K562 (cell line): ENCODE measurements around the gene DSCAM. TPM values are rescaled to one million over a fixed set of nuclear protein-coding genes. Genes with fewer than 3 reads are reported as not detected.

ENCODE experiments used
- ATAC-seq: fragments of 200-7000 bp; cut with Tn5 transposase; 3 replicates; pipeline ENCODE4 v1.9.1; 2020; ENCODE audit warnings: moderate library complexity
- BruUV-seq: library from RNA; stranded (reverse); fragments of 400-500 nt; replicated peaks from 2 replicates; lab custom pipeline; 2021; lab: Mats Ljungman, UMichigan
- CTCF ChIA-PET: fragments of 300-600 bp; formaldehyde crosslinking; extraction: SDS; loops from one replicate; lab custom pipeline; 2021; ENCODE audit warnings: low intra/inter-chr PET ratio; lab: Yijun Ruan, JAX
- POLR2A ChIA-PET: fragments of 300-600, 350-650 bp; sonication (Branson Sonifier 250); formaldehyde crosslinking; extraction: SDS; loops from one replicate; lab custom pipeline; 2021; ENCODE audit warnings: antibody characterized with exemption, inconsistent platforms; lab: Yijun Ruan, JAX
- DNase-seq, 4 experiments: peaks; one replicate each; pipeline versions ENCODE4 v3.0.0 to v3.0.0-alpha.2; 2011 to 2018; ENCODE audit warnings: low spot score in 3 of 4, mixed read lengths in 3 of 4; ENCODE audit errors: extremely low read depth in 1 of 4
- FAIRE-seq: peaks from 2 replicates; lab custom pipeline; 2011; peaks lifted over from hg19 to GRCh38; lab: Jason Lieb, UNC
- H2AFZ ChIP-seq: 2 replicates; pipeline ENCODE4 v1.6.0; 2011; ENCODE audit warnings: low read depth, low read length, control low read depth, inconsistent platforms
- H3K27ac ChIP-seq: fragments of 200-600 bp; 3 replicates; pipeline ENCODE4 v1.8.0; 2011; ENCODE audit warnings: low read depth, mild to moderate bottlenecking, control low read depth, inconsistent platforms, low read length, moderate library complexity, mixed read lengths; ENCODE audit errors: extremely low read depth
- H3K27me3 ChIP-seq, 2 experiments: fragments of 300-600 bp in 1 of 2; 2 replicates in 1 of 2; 3 replicates in 1 of 2; pipeline versions ENCODE4 v1.6.0 to v1.8.0; 2011; ENCODE audit warnings: inconsistent platforms in 2 of 2, low read length in 2 of 2, mild to moderate bottlenecking in 1 of 2, mixed read lengths in 1 of 2, moderate library complexity in 1 of 2; ENCODE audit not compliant: control insufficient read depth in 2 of 2, insufficient read depth in 2 of 2
- H3K36me3 ChIP-seq: fragments of 300-600 bp; 3 replicates; pipeline ENCODE4 v1.8.0; 2011; ENCODE audit warnings: mild to moderate bottlenecking, low read length, inconsistent platforms; ENCODE audit not compliant: control insufficient read depth, insufficient read depth
- H3K4me1 ChIP-seq, 2 experiments: fragments of 200-600 bp in 1 of 2; replicated peaks in 1 of 2; 2 replicates in 1 of 2; 3 replicates in 1 of 2; pipeline versions ENCODE4 v1.5.1 to v1.8.0; 2011; ENCODE audit warnings: inconsistent platforms in 2 of 2, low read length in 2 of 2, mild to moderate bottlenecking in 1 of 2, mixed read lengths in 1 of 2, moderate library complexity in 1 of 2; ENCODE audit not compliant: control insufficient read depth in 2 of 2, insufficient read depth in 2 of 2
- H3K4me2 ChIP-seq: 2 replicates; pipeline ENCODE4 v1.6.1; 2011; ENCODE audit warnings: low read length, control low read depth, inconsistent platforms, mixed read lengths; ENCODE audit not compliant: insufficient read depth
- H3K4me3 ChIP-seq: fragments of 200-600 bp; sonication (generic), shearing (Covaris generic); 2 replicates; pipeline ENCODE4 v1.5.1; 2016; ENCODE audit warnings: control low read depth, inconsistent platforms
- H3K79me2 ChIP-seq: fragments of 200-600 bp; 3 replicates; pipeline ENCODE4 v1.8.0; 2011; ENCODE audit warnings: low read length, inconsistent platforms; ENCODE audit not compliant: control insufficient read depth, insufficient read depth
- H3K9ac ChIP-seq, 2 experiments: 2 replicates each; pipeline versions ENCODE4 v1.6.0 to v1.6.1; 2011; ENCODE audit warnings: low read depth in 2 of 2, low read length in 2 of 2, control low read depth in 1 of 2, inconsistent platforms in 1 of 2, mild to moderate bottlenecking in 1 of 2, mixed read lengths in 1 of 2; ENCODE audit not compliant: insufficient read depth in 1 of 2
- H3K9me1 ChIP-seq: one replicate; pipeline ENCODE4 v1.6.0; 2011; ENCODE audit warnings: inconsistent platforms, mild to moderate bottlenecking, low read length, moderate library complexity; ENCODE audit not compliant: control insufficient read depth, insufficient read depth
- H3K9me3 ChIP-seq: replicated peaks from 2 replicates; pipeline ENCODE4 v1.5.1; 2011; ENCODE audit warnings: low read depth, low read length, inconsistent platforms; ENCODE audit not compliant: control insufficient read depth, insufficient read depth
- H4K20me1 ChIP-seq: replicated peaks from 2 replicates; pipeline ENCODE4 v1.6.1; 2011; ENCODE audit warnings: low read length, inconsistent platforms, mixed read lengths; ENCODE audit not compliant: control insufficient read depth, insufficient read depth
- DPF2 ChIP-seq: fragments of 450-650 bp; IDR thresholded peaks from 2 replicates; pipeline ENCODE4 v1.6.1; 2016
- FOXK1 ChIP-seq: sonication (generic); formaldehyde crosslinking; IDR thresholded peaks from 2 replicates; pipeline ENCODE4 v1.8.0; 2022; ENCODE audit warnings: missing genetic modification reagents, mild to moderate bottlenecking, borderline replicate concordance
- GTF2B ChIP-seq: IDR thresholded peaks from 2 replicates; pipeline ENCODE4 v1.6.1; 2011; ENCODE audit not compliant: insufficient read length; ENCODE audit errors: extremely low read depth
- HDAC3 ChIP-seq: fragments of 450-650 bp; IDR thresholded peaks from 2 replicates; pipeline ENCODE4 v1.6.1; 2018; ENCODE audit warnings: borderline replicate concordance, mild to moderate bottlenecking, moderate library complexity; ENCODE audit not compliant: partially characterized antibody
- HDAC8 ChIP-seq: fragments of 450-650 bp; IDR thresholded peaks from 2 replicates; pipeline ENCODE4 v1.6.1; 2016; ENCODE audit warnings: mild to moderate bottlenecking, missing genetic modification characterization, moderate library complexity, missing compliant biosample characterization
- KHSRP ChIP-seq: fragments of 450-650 bp; IDR thresholded peaks from 2 replicates; pipeline ENCODE4 v1.6.1; 2017
- MTF1 ChIP-seq: fragments of 250-450 bp; sonication (Bioruptor Pico); IDR thresholded peaks from 2 replicates; pipeline ENCODE4 v1.9.0; 2021; ENCODE audit warnings: moderate library complexity, mild to moderate bottlenecking, inconsistent platforms, borderline replicate concordance
- NONO ChIP-seq, 2 experiments: fragments of 200-400 bp in 1 of 2; fragments of 450-650 bp in 1 of 2; formaldehyde crosslinking in 1 of 2; IDR thresholded peaks; 2 replicates each; pipeline ENCODE4 v1.6.1; 2017; ENCODE audit warnings: low read depth in 2 of 2, mild to moderate bottlenecking in 2 of 2, moderate library complexity in 2 of 2, low read length in 1 of 2
- ZC3H11A ChIP-seq: IDR thresholded peaks from 2 replicates; pipeline ENCODE4 v1.6.1; 2012; ENCODE audit warnings: low read depth, low read length, improper control_type of control experiment
- ZFX ChIP-seq: sonication (generic); formaldehyde crosslinking; IDR thresholded peaks from 2 replicates; pipeline ENCODE4 v1.8.0; 2022; ENCODE audit warnings: mild to moderate bottlenecking, missing genetic modification reagents, moderate library complexity
- ZNF75A ChIP-seq: fragments of 450-650 bp; formaldehyde crosslinking; IDR thresholded peaks from 2 replicates; pipeline ENCODE4 v1.4.0; 2020; ENCODE audit warnings: mild to moderate bottlenecking
- WGBS: fragments of 100-300 bp; shearing (Covaris generic); methylation state at CpG from one replicate; pipeline ENCODE4 v1.1.6; 2016; ENCODE audit warnings: low coverage, mixed read lengths; ENCODE audit not compliant: insufficient coverage; ENCODE audit errors: missing lambda C conversion rate; 5-methylcytosine and 5-hydroxymethylcytosine counted together
- in situ Hi-C: fragments of 300-500 bp; cut with MboI; formaldehyde crosslinking; loops from 4 replicates; pipeline ENCODE4 v1.15.0; 2018; ENCODE audit warnings: inconsistent platforms, mixed read lengths
- intact Hi-C: fragments of 100-400 bp; cut with micrococcal nuclease; formaldehyde crosslinking; loops from 2 replicates; pipeline ENCODE4 v1.14.2; 2022
- polyA plus RNA-seq, 8 experiments: library from polyadenylated mRNA; depleted of rRNA in 4 of 8; stranded (reverse) in 5 of 8; unstranded in 3 of 8; fragments of >200 nt; fragmentation: Nextera tagmentation in 2 of 8; fragmentation: Illumina TruSeq in 1 of 8; extraction: Ambion mirVana in 2 of 8; extraction: Trizol in 1 of 8; gene quantifications; 2 replicates each; pipeline versions ENCODE4 v1.2.1 to v1.2.3, GENCODE V29; 2011 to 2014; ENCODE audit warnings: inconsistent platforms in 1 of 8, missing spikeins in 1 of 8
- total RNA-seq, 7 experiments: library from RNA; depleted of rRNA in 6 of 7; stranded (reverse); fragments of >200 nt in 6 of 7; fragmentation: Illumina TruSeq in 2 of 7; extraction: Trizol in 2 of 7; gene quantifications; 2 replicates each; pipeline versions ENCODE4 v1.2.1 to v1.2.3, GENCODE V29; 2011 to 2021; ENCODE audit warnings: low replicate concordance in 1 of 7

DSCAM gene
- total and polyA plus RNA-seq, 9 of the 15 experiments (the other 6 are each of a cell fraction or from before 2014, with no cell fraction given), result not detected

GRCh38 chr21:40662889-40663288 lies 184.1 kb downstream of the DSCAM start:
- Histone ChIP-seq H3K4me2 (no peak overlapping the region), H3K9me3 (no peaks in the 10 kb centered on the region; the same call in 1 of the 2 replicates), H3K36me3 (no peaks in the 10 kb centered on the region), H3K9me1 (no peaks in the 10 kb centered on the region), H3K4me3 (no peak overlapping the region), H3K9ac (no peak overlapping the region), H3K4me1 (no peaks in the 10 kb centered on the region), H4K20me1 (no peaks in the 10 kb centered on the region), H2AFZ (no peak overlapping the region), H3K27me3 (no peaks in the 10 kb centered on the region), H3K27ac (no peak overlapping the region), H3K79me2 (no peaks in the 10 kb centered on the region)
- POLR2A ChIA-PET, result no interaction called here
- BruUV-seq, result no TSS peak
- DNase-seq (no peak), ATAC-seq (no peak), FAIRE-seq (no peak)
- WGBS, result 32% methylated on average over 2 of the region's 2 CpGs
- intact Hi-C loops (no loop called here), in situ Hi-C loops (no loop called here)
- TF ChIP-seq ZNF75A (CRISPR knock-in tag), result no peak
- TF ChIP-seq KHSRP, result no peak
- no peak for TF ChIP-seq ZC3H11A
- TF ChIP-seq NONO (IDR thresholded peaks at IDR 0.05; ENCODE audit: low read depth in 2 of 2, low read length in 1 of 2), result no peak
- CTCF ChIA-PET, result no interaction called here

DNA sequence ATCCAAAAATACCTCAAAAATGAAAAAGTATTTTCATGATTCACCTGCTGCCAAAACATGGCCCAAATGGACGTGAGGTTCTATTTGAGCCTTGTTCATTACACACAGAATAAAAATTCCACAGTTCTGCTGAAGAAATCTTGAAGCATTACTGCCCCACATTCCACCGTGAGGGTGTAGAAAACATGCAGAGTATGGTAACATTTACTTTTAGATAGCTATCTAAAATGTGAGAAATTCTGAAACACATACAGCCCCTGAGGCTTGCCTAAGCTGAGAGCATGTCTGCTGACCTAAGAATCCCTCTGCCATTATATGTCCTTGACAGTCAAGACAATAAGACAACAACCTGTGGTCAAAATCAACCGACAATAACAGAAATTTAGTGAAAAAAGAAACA lies 186.5 kb downstream of the DSCAM start:
- H3K79me2 ChIP-seq, result no peaks in the 10 kb centered on the region
- ATAC-seq, result no peak
- no peaks in the 10 kb centered on the region for H3K27me3 ChIP-seq
- intact Hi-C loops, result no loop called here
- no TSS peak for BruUV-seq
- H3K9me1 ChIP-seq, result no peaks in the 10 kb centered on the region
- H3K27ac ChIP-seq, result no peak overlapping the region
- no peaks in the 10 kb centered on the region for H4K20me1 ChIP-seq
- no peak overlapping the region for H3K4me3 ChIP-seq
- no peak for DNase-seq
- no peak overlapping the region for H3K9ac ChIP-seq
- TF ChIP-seq GTF2B, result no peak
- no peak for TF ChIP-seq DPF2
- TF ChIP-seq HDAC3, result no peak
- no peak for TF ChIP-seq HDAC8 (tag)
- no peak for TF ChIP-seq ZFX
- no peak for TF ChIP-seq FOXK1 (CRISPR knock-in tag)
- TF ChIP-seq MTF1 (CRISPR knock-in tag), result no peak
- no peak overlapping the region for H2AFZ ChIP-seq
- POLR2A ChIA-PET, result no interaction called here
- H3K4me2 ChIP-seq, result no peak overlapping the region
- no peaks in the 10 kb centered on the region for H3K36me3 ChIP-seq
- H3K4me1 ChIP-seq, result no peaks in the 10 kb centered on the region
- no peak for FAIRE-seq
- CTCF ChIA-PET, result no interaction called here
- in situ Hi-C loops, result no loop called here
- 1% methylated on average over 3 of the region's 3 CpGs for WGBS
- no peaks in the 10 kb centered on the region; the same call in 1 of the 2 replicates for H3K9me3 ChIP-seq
